GM19193 (cell line): ENCODE results near the gene SGO1.

Source experiments
- POLR2A ChIP-seq: IDR thresholded peaks from 4 replicates; pipeline ENCODE4 v1.6.1; 2011; ENCODE audit not compliant: insufficient read depth, insufficient read length; ENCODE audit errors: extremely low read depth

SGO1 gene

GRCh38 chr3:20185679-20186599 is at the start of gene SGO1:
SGO1 (minus strand) TSS chr3:20186206; CDS start chr3:20184027, 2,179 bp downstream.
- peak; percentile 77 for TF ChIP-seq POLR2A

- no peak for TF ChIP-seq POLR2A
These were observed 49.8 kb upstream of the SGO1 start for GRCh38 chr3:20235796-20236195.

GRCh38 chr3:20232906-20233780 is 47.1 kb upstream of the SGO1 start:
- TF ChIP-seq POLR2A, result no peak

GRCh38 chr3:20230954-20231353 is 44.9 kb upstream of the SGO1 start:
- no peak for TF ChIP-seq POLR2A

GRCh38 chr3:20225769-20226168 is 39.8 kb upstream of the SGO1 start:
- no peak for TF ChIP-seq POLR2A

- no peak for TF ChIP-seq POLR2A
These were observed 36.3 kb upstream of the SGO1 start for GRCh38 chr3:20222274-20222673.

GRCh38 chr3:20218215-20218614 is 32.2 kb upstream of the SGO1 start:
- no peak for TF ChIP-seq POLR2A

- TF ChIP-seq POLR2A, result no peak
These were observed 29.6 kb upstream of the SGO1 start for GRCh38 chr3:20215636-20216035.

- no peak for TF ChIP-seq POLR2A
These were observed 15.1 kb upstream of the SGO1 start for GRCh38 chr3:20201143-20201542.

GRCh38 chr3:20197775-20198174 is 11.8 kb upstream of the SGO1 start:
- TF ChIP-seq POLR2A, result no peak

- TF ChIP-seq POLR2A, result no peak
These were observed 8.9 kb upstream of the SGO1 start for GRCh38 chr3:20194793-20195460.

- TF ChIP-seq POLR2A, result no peak
These were observed 5.0 kb upstream of the SGO1 start for GRCh38 chr3:20190991-20191390.

GRCh38 chr3:20186600-20187004 is 596 bp upstream of the SGO1 start:
- TF ChIP-seq POLR2A, result no peak

GRCh38 chr3:20185331-20185678 is 701 bp downstream of the SGO1 start:
- no peak for TF ChIP-seq POLR2A

- no peak for TF ChIP-seq POLR2A
These were observed 3.8 kb downstream of the SGO1 start for GRCh38 chr3:20182206-20182605.

GRCh38 chr3:20181276-20181675 is 4.7 kb downstream of the SGO1 start:
- TF ChIP-seq POLR2A, result no peak

GRCh38 chr3:20173844-20174410 is 12.1 kb downstream of the SGO1 start:
- no peak for TF ChIP-seq POLR2A
